ENCODE results near the gene PER2. TPM values are rescaled to one million over a fixed set of nuclear protein-coding genes. Genes with fewer than 3 reads are reported as not detected.

Gene PER2
- total and polyA plus RNA-seq, 2 of the 13 experiments (the other 11 are each of a cell fraction or from before 2014, with no cell fraction given): 5.1 to 9.4 TPM

- TF ChIP-seq MXD3 (CRISPR knock-in tag; IDR thresholded peaks at IDR 0.05) (no peak), NR2F6 (IDR thresholded peaks at IDR 0.05) (peak; percentile 41; the same call in 1 of the 2 replicates), NR2F6 (CRISPR knock-in tag; IDR thresholded peaks at IDR 0.05) (peak; percentile 77; the same call in 1 of the 2 replicates), SMARCE1 (IDR thresholded peaks at IDR 0.05; ENCODE audit: borderline replicate concordance) (no peak), POLR2A (IDR thresholded peaks at IDR 0.05; ENCODE audit: insufficient read depth in 1 of 2, low read depth in 2 of 2, low read length in 2 of 2) (peak in 1 of 2 experiments; percentile 76; a peak in 2 of 4 replicates), ZNF563 (CRISPR knock-in tag; IDR thresholded peaks at IDR 0.05) (no peak), ZBTB20 (CRISPR knock-in tag; IDR thresholded peaks at IDR 0.05; ENCODE audit: borderline replicate concordance, low read depth) (no peak), ZNF747 (CRISPR knock-in tag; IDR thresholded peaks at IDR 0.05; ENCODE audit: borderline replicate concordance) (peak; percentile 55; the same call in 1 of the 2 replicates), CC2D1A (CRISPR knock-in tag; IDR thresholded peaks at IDR 0.05) (0 out of 2 replicates have a peak, but pooled peaks have one; percentile 21), KDM3A (CRISPR knock-in tag; IDR thresholded peaks at IDR 0.05; ENCODE audit: low read depth) (peak; percentile 93), PHF8 (CRISPR knock-in tag; IDR thresholded peaks at IDR 0.05) (peak; percentile 25; the same call in 1 of the 2 replicates), ZKSCAN5 (CRISPR knock-in tag; IDR thresholded peaks at IDR 0.05) (no peak), LRRFIP1 (CRISPR knock-in tag; conservative IDR thresholded peaks at IDR 0.05) (no peak), NAIF1 (CRISPR knock-in tag; IDR thresholded peaks at IDR 0.05; ENCODE audit: borderline replicate concordance) (no peak), KLF16 (CRISPR knock-in tag; IDR thresholded peaks at IDR 0.05) (peak in 1 of 2 experiments; percentile 67; a peak in 2 of 4 replicates), TAF1 (CRISPR knock-in tag; IDR thresholded peaks at IDR 0.05) (no peak), DNMT1 (CRISPR knock-in tag; IDR thresholded peaks at IDR 0.05) (no peak), YEATS4 (CRISPR knock-in tag; IDR thresholded peaks at IDR 0.05; ENCODE audit: borderline replicate concordance) (peak; percentile 65; the same call in 1 of the 2 replicates), RFX1 (IDR thresholded peaks at IDR 0.05) (no peak), SRSF4 (IDR thresholded peaks at IDR 0.05; ENCODE audit: low read depth, low read length, poor library complexity, severe bottlenecking) (no peak), PRMT3 (CRISPR knock-in tag; IDR thresholded peaks at IDR 0.05; ENCODE audit: borderline replicate concordance, low read depth) (no peak; the same call in 1 of the 2 replicates), ZBTB10 (CRISPR knock-in tag; IDR thresholded peaks at IDR 0.05; ENCODE audit: borderline replicate concordance) (no peak), NKX3-1 (CRISPR knock-in tag; IDR thresholded peaks at IDR 0.05) (peak; percentile 71; the same call in 1 of the 2 replicates), PHB2 (IDR thresholded peaks at IDR 0.05; ENCODE audit: partially characterized antibody) (no peak), HNRNPK (IDR thresholded peaks at IDR 0.05; ENCODE audit: low read depth, low read length, poor library complexity, severe bottlenecking) (peak; percentile 42)
Measured at GRCh38 chr2:238263204-238264071, 25.0 kb downstream of the PER2 start (continued).
